Sigmoid colon (tissue), 7 donors: ENCODE measurements around the gene FNDC5. TPM values are rescaled to one million over a fixed set of nuclear protein-coding genes. Genes with fewer than 3 reads are reported as not detected.

Experiments used
- DNase-seq: peaks from one replicate; pipeline ENCODE4 v3.0.0-alpha.2; 2019
- H3K27ac ChIP-seq, 4 donors: fragments of 200-600 bp; sonication (generic); one replicate each; pipeline ENCODE4 v1.5.1; 2016 to 2019; ENCODE audit warnings: mild to moderate bottlenecking in 1 of 4
- H3K27me3 ChIP-seq, 3 donors: fragments of 200-600 bp; sonication (generic); one replicate each; pipeline ENCODE4 v1.5.1; 2019; ENCODE audit warnings: mild to moderate bottlenecking in 1 of 3
- H3K36me3 ChIP-seq, 4 donors: fragments of 200-600 bp; sonication (generic); one replicate each; pipeline ENCODE4 v1.5.1; 2016 to 2019
- H3K4me1 ChIP-seq, 4 donors: fragments of 200-600 bp; sonication (generic); one replicate each; pipeline ENCODE4 v1.5.1; 2017 to 2019
- H3K4me3 ChIP-seq, 4 donors: fragments of 200-600 bp; sonication (generic); one replicate each; pipeline ENCODE4 v1.5.1; 2017 to 2019; ENCODE audit warnings: mild to moderate bottlenecking in 2 of 4, moderate library complexity in 1 of 4
- H3K9me3 ChIP-seq, 4 donors: fragments of 200-600 bp in 3 of 4; sonication (generic) in 3 of 4; one replicate each; pipeline versions ENCODE4 v1.5.1 to v1.6.1; 2013 to 2019
- CTCF ChIP-seq, 4 experiments: fragments of 450-650 bp in 3 of 4; fragments of 200-600 bp in 1 of 4; IDR thresholded peaks; one replicate each; pipeline ENCODE4 v1.5.1; 2016 to 2019; ENCODE audit warnings: antibody characterized with exemption in 4 of 4, mild to moderate bottlenecking in 3 of 4, moderate library complexity in 2 of 4
- EP300 ChIP-seq, 4 donors: sonication (generic); formaldehyde crosslinking; IDR thresholded peaks; one replicate each; pipeline ENCODE4 v1.6.1; 2017; ENCODE audit warnings: antibody characterized with exemption in 4 of 4
- POLR2A ChIP-seq, 2 donors: fragments of 450-650 bp; IDR thresholded peaks; one replicate each; pipeline ENCODE4 v1.6.1; 2016; ENCODE audit warnings: antibody characterized with exemption in 2 of 2, mild to moderate bottlenecking in 2 of 2, moderate library complexity in 2 of 2
- POLR2AphosphoS5 ChIP-seq, 4 donors: sonication (generic); formaldehyde crosslinking; IDR thresholded peaks; one replicate each; pipeline ENCODE4 v1.6.1; 2017; ENCODE audit warnings: antibody characterized with exemption in 4 of 4
- WGBS, 2 donors: extraction: QIAGEN DNeasy Blood & Tissue Kit; methylation state at CpG; one replicate each; pipeline ENCODE4 v1.1.7; 2013; 5-methylcytosine and 5-hydroxymethylcytosine counted together
- intact Hi-C: fragments of 100-400 bp; cut with DNase I; formaldehyde crosslinking; loops from one replicate; pipeline ENCODE4 v1.15.1; 2023
- polyA plus RNA-seq, 3 donors: library from polyadenylated mRNA; stranded (reverse); fragments of 200-250 nt; gene quantifications; one replicate each; pipeline ENCODE4 v1.2.3, GENCODE V29; 2013
- total RNA-seq, 4 donors: library from RNA; depleted of rRNA; stranded (reverse); fragments of >200 nt; gene quantifications; one replicate each; pipeline ENCODE4 v1.1.0, GENCODE V29; 2016
- donor health status: healthy with polysubstance abuse.
- donor health status: Bipolar disorder and iron deficiency.
- donor health status: healthy.

Gene FNDC5
- total and polyA plus RNA-seq, 7 donors, result 0.20 to 10.2 (median 0.93) TPM; not detected in 1

- WGBS, 2 donors, result 73 to 84% methylated on average over 6 of the region's 6 CpGs
- DNase-seq, result peak; percentile 55
- no peak for TF ChIP-seq POLR2A (IDR thresholded peaks at IDR 0.05)
- TF ChIP-seq POLR2AphosphoS5 (IDR thresholded peaks at IDR 0.05), result no peak
- TF ChIP-seq EP300 (IDR thresholded peaks at IDR 0.05), result no peak
- TF ChIP-seq CTCF (IDR thresholded peaks at IDR 0.05), result no peak
- Histone ChIP-seq H3K4me1 (peaks cover 0 to 17% (median 14%) of the 10 kb centered on the region in 4 donors), H3K36me3 (no peaks in the 10 kb centered on the region), H3K4me3 (no peak overlapping the region), H3K9me3 (no peaks in the 10 kb centered on the region), H3K27ac (no peak overlapping the region), H3K27me3 (peaks cover 15 to 43% (median 30%) of the 10 kb centered on the region in 3 donors)
- intact Hi-C loops, result no loop called here
Observed at GRCh38 chr1:32894681-32895080, 24.0 kb upstream of the FNDC5 start.

GRCh38 chr1:32894019-32894600 lies 23.4 kb upstream of the FNDC5 start:
- Histone ChIP-seq H3K4me1 (peaks cover 0 to 17% (median 14%) of the 10 kb centered on the region in 4 donors), H3K36me3 (no peaks in the 10 kb centered on the region), H3K9me3 (no peaks in the 10 kb centered on the region), H3K27ac (no peak overlapping the region), H3K4me3 (peak overlapping the region in 1 of 4 donors; percentile 51), H3K27me3 (peaks cover 15 to 43% (median 30%) of the 10 kb centered on the region in 3 donors)
- 58 to 71% methylated on average over 8 of the region's 8 CpGs for WGBS, 2 donors
- TF ChIP-seq EP300 (IDR thresholded peaks at IDR 0.05) (no peak), CTCF (IDR thresholded peaks at IDR 0.05) (no peak), POLR2A (IDR thresholded peaks at IDR 0.05) (no peak), POLR2AphosphoS5 (IDR thresholded peaks at IDR 0.05) (no peak)
- intact Hi-C loops, result no loop called here
- DNase-seq, result no peak

GRCh38 chr1:32893198-32894018 lies 22.7 kb upstream of the FNDC5 start:
- intact Hi-C loops, result no loop called here
- TF ChIP-seq EP300 (IDR thresholded peaks at IDR 0.05), result no peak
- TF ChIP-seq POLR2A (IDR thresholded peaks at IDR 0.05), result no peak
- TF ChIP-seq CTCF (IDR thresholded peaks at IDR 0.05), result no peak
- no peak for TF ChIP-seq POLR2AphosphoS5 (IDR thresholded peaks at IDR 0.05)
- peak overlapping the region; percentile 29 to 51 (median 44) for H3K4me3 ChIP-seq

GRCh38 chr1:32892368-32893197 lies 21.9 kb upstream of the FNDC5 start:
- 20 to 21% methylated on average over 49 of the region's 49 CpGs for WGBS, 2 donors
- Histone ChIP-seq H3K27me3 (peaks cover 15 to 45% (median 31%) of the 10 kb centered on the region in 3 donors), H3K4me3 (peak overlapping the region; percentile 29 to 51 (median 44)), H3K27ac (peak overlapping the region in 1 of 4 donors; percentile 25), H3K36me3 (no peaks in the 10 kb centered on the region), H3K4me1 (peaks cover 0 to 17% (median 14%) of the 10 kb centered on the region in 4 donors), H3K9me3 (no peaks in the 10 kb centered on the region)
- TF ChIP-seq POLR2A (IDR thresholded peaks at IDR 0.05), result no peak
- TF ChIP-seq CTCF (IDR thresholded peaks at IDR 0.05), result no peak
- TF ChIP-seq POLR2AphosphoS5 (IDR thresholded peaks at IDR 0.05), result no peak
- DNase-seq, result peak; percentile 60
- intact Hi-C loops, result no loop called here

More at GRCh38 chr1:32893198-32894018, 22.7 kb upstream of the FNDC5 start:
- Histone ChIP-seq H3K9me3 (no peaks in the 10 kb centered on the region), H3K4me1 (peaks cover 0 to 17% (median 14%) of the 10 kb centered on the region in 4 donors), H3K36me3 (no peaks in the 10 kb centered on the region), H3K27ac (peak overlapping the region in 1 of 4 donors; percentile 25), H3K27me3 (peaks cover 15 to 43% (median 30%) of the 10 kb centered on the region in 3 donors)
- WGBS, 2 donors, result 2% methylated on average over 58 of the region's 58 CpGs
- peak; percentile 77 for DNase-seq
